ENCODE data around the gene ABCC5. TPM values are rescaled to one million over a fixed set of nuclear protein-coding genes. Genes with fewer than 3 reads are reported as not detected.

Gene ABCC5
- total RNA-seq, 1 experiment from 2014 or later: 37.6 TPM

- Histone ChIP-seq H3K14ac (ENCODE audit: insufficient read depth, low read length) (no peak overlapping the region), H4K91ac (ENCODE audit: insufficient read length, low read depth, low read length) (no peak overlapping the region), H4K8ac (replicated peaks; ENCODE audit: insufficient read length, low read depth, low read length) (no peak overlapping the region), H2BK120ac (ENCODE audit: low read depth, low read length, poor library complexity, severe bottlenecking) (no peak overlapping the region), H3K4ac (ENCODE audit: low read depth, low read length) (no peak overlapping the region), H3K23me2 (ENCODE audit: insufficient read length, low read depth, low read length, poor library complexity, severe bottlenecking) (no peaks in the 10 kb centered on the region), H3K27me3 (ENCODE audit: insufficient read depth, low read length) (no peaks in the 10 kb centered on the region), H3T11ph (ENCODE audit: low read length) (no peak overlapping the region), H2BK15ac (ENCODE audit: low read depth, low read length) (no peak overlapping the region), H3K4me2 (ENCODE audit: insufficient read depth, insufficient read length, low read length) (no peak overlapping the region), H3K56ac (ENCODE audit: insufficient read length, low read depth, low read length) (no peak overlapping the region), H3K18ac (ENCODE audit: insufficient read length, low read depth, low read length) (no peak overlapping the region), H2AFZ (ENCODE audit: low read length) (no peak overlapping the region), H2BK5ac (ENCODE audit: insufficient read length, low read length) (no peak overlapping the region), H3K4me1 (ENCODE audit: insufficient read depth, low read length) (peaks cover 2% of the 10 kb centered on the region; the same call in 1 of the 2 replicates), H3K9ac (ENCODE audit: extremely low read depth, insufficient read length, low read length) (no peak overlapping the region), H4K5ac (ENCODE audit: insufficient read length, low read depth, low read length) (no peak overlapping the region), H3K79me1 (ENCODE audit: insufficient read depth, low read depth, low read length, poor library complexity, severe bottlenecking) (peaks cover 7% of the 10 kb centered on the region), H2BK20ac (ENCODE audit: low read depth, low read length, poor library complexity, severe bottlenecking) (no peak overlapping the region), H3K9me3 (ENCODE audit: control insufficient read depth, low read depth, low read length) (no peaks in the 10 kb centered on the region), H2BK12ac (ENCODE audit: insufficient read length, low read depth, low read length) (no peak overlapping the region), H3K23ac (ENCODE audit: insufficient read length, low read depth, low read length) (no peak overlapping the region), H3K27ac (ENCODE audit: insufficient read length, low read depth, low read length) (no peak overlapping the region), H3K79me2 (ENCODE audit: insufficient read depth, low read length) (peaks cover 15% of the 10 kb centered on the region; the same call in 1 of the 2 replicates), H2AK5ac (ENCODE audit: insufficient read length, low read length) (no peak overlapping the region), H4K20me1 (ENCODE audit: control insufficient read depth, insufficient read depth, insufficient read length) (no peaks in the 10 kb centered on the region)
- TF ChIP-seq, protein P1, sequence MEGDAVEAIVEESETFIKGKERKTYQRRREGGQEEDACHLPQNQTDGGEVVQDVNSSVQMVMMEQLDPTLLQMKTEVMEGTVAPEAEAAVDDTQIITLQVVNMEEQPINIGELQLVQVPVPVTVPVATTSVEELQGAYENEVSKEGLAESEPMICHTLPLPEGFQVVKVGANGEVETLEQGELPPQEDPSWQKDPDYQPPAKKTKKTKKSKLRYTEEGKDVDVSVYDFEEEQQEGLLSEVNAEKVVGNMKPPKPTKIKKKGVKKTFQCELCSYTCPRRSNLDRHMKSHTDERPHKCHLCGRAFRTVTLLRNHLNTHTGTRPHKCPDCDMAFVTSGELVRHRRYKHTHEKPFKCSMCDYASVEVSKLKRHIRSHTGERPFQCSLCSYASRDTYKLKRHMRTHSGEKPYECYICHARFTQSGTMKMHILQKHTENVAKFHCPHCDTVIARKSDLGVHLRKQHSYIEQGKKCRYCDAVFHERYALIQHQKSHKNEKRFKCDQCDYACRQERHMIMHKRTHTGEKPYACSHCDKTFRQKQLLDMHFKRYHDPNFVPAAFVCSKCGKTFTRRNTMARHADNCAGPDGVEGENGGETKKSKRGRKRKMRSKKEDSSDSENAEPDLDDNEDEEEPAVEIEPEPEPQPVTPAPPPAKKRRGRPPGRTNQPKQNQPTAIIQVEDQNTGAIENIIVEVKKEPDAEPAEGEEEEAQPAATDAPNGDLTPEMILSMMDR (conservative IDR thresholded peaks at IDR 0.05): no peak
- no peaks in the 10 kb centered on the region for H3K27me3 Mint-ChIP-seq (ENCODE audit: low read depth)
- H3K36me3 Mint-ChIP-seq (ENCODE audit: insufficient read depth in 1 of 3, low read depth in 3 of 3): peaks cover 8 to 14% (median 11%) of the 10 kb centered on the region in 3 experiments; a peak in 6 of 7 replicates
- DNase-seq: no peak
- H3K9me3 Mint-ChIP-seq: no peaks in the 10 kb centered on the region
- peaks cover 10 to 13% of the 10 kb centered on the region in 2 experiments for H3K4me1 Mint-ChIP-seq
- no peak overlapping the region for H3K4me3 Mint-ChIP-seq
- WGBS (ENCODE audit: extremely low coverage, insufficient read length, low lambda C conversion rate): no CpG with 5 or more reads among the region's 3 CpGs
- H3K27ac Mint-ChIP-seq: peak overlapping the region in 1 of 3 experiments; percentile 29; a peak in 1 of 7 replicates
These were observed 143.8 kb downstream of the ABCC5 start for GRCh38 chr3:183873914-183874313.
